SJSA1 (cell line): ENCODE data around the gene AFF3. TPM values are rescaled to one million over a fixed set of nuclear protein-coding genes. Genes with fewer than 3 reads are reported as not detected.

ENCODE experiments used
- DNase-seq, 2 experiments: peaks; one replicate each; pipeline ENCODE4 v3.0.0-alpha.2; 2015 to 2020; ENCODE audit warnings: low spot score in 2 of 2, low read depth in 1 of 2
- H3K27ac ChIP-seq: fragments of 250-450 bp; sonication (Bioruptor Pico); 2 replicates; pipeline ENCODE4 v1.5.1; 2020; ENCODE audit warnings: mild to moderate bottlenecking, moderate library complexity
- H3K27me3 ChIP-seq: fragments of 250-450 bp; sonication (Bioruptor Pico); replicated peaks from 2 replicates; pipeline ENCODE4 v1.5.1; 2020; ENCODE audit warnings: mild to moderate bottlenecking, moderate library complexity
- H3K36me3 ChIP-seq: fragments of 250-450 bp; sonication (Bioruptor Pico); 2 replicates; pipeline ENCODE4 v1.5.1; 2020; ENCODE audit warnings: mild to moderate bottlenecking
- H3K4me1 ChIP-seq: fragments of 250-450 bp; sonication (Bioruptor Pico); replicated peaks from 2 replicates; pipeline ENCODE4 v1.6.1; 2021; ENCODE audit warnings: mild to moderate bottlenecking
- H3K4me3 ChIP-seq: fragments of 250-450 bp; sonication (Bioruptor Pico); 2 replicates; pipeline ENCODE4 v1.5.1; 2020; ENCODE audit warnings: mild to moderate bottlenecking
- H3K9me3 ChIP-seq: fragments of 250-450 bp; sonication (Bioruptor Pico); replicated peaks from 2 replicates; pipeline ENCODE4 v1.5.1; 2020; ENCODE audit warnings: mild to moderate bottlenecking
- total RNA-seq: library from RNA; depleted of rRNA; stranded (reverse); fragments of >200 nt; shearing (Covaris generic); gene quantifications from 2 replicates; pipeline ENCODE4 v1.2.3, GENCODE V29; 2014

The AFF3 gene
- total RNA-seq, 1 experiment from 2014 or later = 0.18 TPM

- Histone ChIP-seq H3K27me3 (no peaks in the 10 kb centered on the region), H3K27ac (no peak overlapping the region), H3K4me3 (no peak overlapping the region), H3K4me1 (no peaks in the 10 kb centered on the region), H3K36me3 (no peaks in the 10 kb centered on the region), H3K9me3 (no peaks in the 10 kb centered on the region)
- DNase-seq = no peak
These were observed 496.4 kb downstream of the AFF3 start for GRCh38 chr2:99645960-99646359.

GRCh38 chr2:99644419-99644787 lies 498.0 kb downstream of the AFF3 start:
- H3K4me1 ChIP-seq = no peaks in the 10 kb centered on the region
- no peaks in the 10 kb centered on the region for H3K9me3 ChIP-seq
- no peak overlapping the region for H3K27ac ChIP-seq
- DNase-seq = no peak
- H3K36me3 ChIP-seq = no peaks in the 10 kb centered on the region
- H3K27me3 ChIP-seq = no peaks in the 10 kb centered on the region
- H3K4me3 ChIP-seq = no peak overlapping the region

DNA sequence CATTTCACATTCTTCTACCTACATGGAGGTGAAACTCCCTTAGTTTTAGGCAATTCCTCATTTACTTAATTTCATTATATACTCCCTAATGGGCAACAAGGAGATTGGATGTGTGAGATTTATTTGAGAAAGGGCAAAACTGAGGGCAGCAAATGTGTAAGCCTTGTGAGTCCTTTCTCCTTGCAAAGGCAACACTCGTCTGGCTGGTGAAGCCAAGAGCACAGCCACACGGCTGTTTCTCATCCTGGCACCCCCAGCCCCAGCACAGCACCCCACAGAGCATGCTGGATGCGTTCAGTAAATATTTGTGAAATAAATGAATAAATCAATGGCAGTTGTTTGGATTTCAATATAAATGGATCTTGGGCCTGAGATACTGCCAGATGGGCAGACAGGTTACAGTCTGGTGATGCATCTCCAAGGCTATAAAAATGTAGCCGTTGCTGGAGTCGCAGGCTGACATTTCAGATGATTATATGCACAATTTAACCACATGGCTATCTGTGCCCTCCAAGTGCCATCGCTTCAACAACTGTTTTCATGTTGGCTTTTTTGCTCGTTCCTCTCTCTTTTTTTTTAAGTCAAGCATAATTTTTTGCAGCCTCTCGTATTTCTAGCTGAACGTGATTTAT lies 498.5 kb downstream of the AFF3 start:
- DNase-seq = no peak
- H3K36me3 ChIP-seq = no peaks in the 10 kb centered on the region
- H3K9me3 ChIP-seq = no peaks in the 10 kb centered on the region
- H3K4me1 ChIP-seq = no peaks in the 10 kb centered on the region
- no peaks in the 10 kb centered on the region for H3K27me3 ChIP-seq
- H3K4me3 ChIP-seq = no peak overlapping the region
- H3K27ac ChIP-seq = no peak overlapping the region

DNA sequence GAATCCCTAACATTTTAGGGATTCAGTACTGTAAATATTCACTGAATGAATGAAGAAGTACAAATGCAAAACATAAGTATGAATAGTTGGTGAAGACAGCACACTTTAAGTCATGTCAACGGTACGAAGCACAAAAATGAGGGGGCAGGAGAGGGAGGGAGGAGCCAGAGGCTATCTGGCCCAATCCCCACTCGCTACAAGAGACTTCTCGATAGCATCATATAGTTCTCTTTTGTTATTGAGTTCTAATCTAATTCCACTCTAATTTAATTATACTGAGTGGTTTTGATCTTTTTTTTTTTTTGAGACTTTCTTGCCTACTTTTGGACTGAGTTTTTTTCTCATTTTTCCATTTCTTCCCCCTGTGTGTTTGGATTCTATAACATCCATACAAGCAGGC lies 500.4 kb downstream of the AFF3 start:
- Histone ChIP-seq H3K27me3 (no peaks in the 10 kb centered on the region), H3K9me3 (no peaks in the 10 kb centered on the region), H3K4me3 (no peak overlapping the region), H3K36me3 (no peaks in the 10 kb centered on the region), H3K4me1 (no peaks in the 10 kb centered on the region), H3K27ac (no peak overlapping the region)
- DNase-seq = no peak

DNA sequence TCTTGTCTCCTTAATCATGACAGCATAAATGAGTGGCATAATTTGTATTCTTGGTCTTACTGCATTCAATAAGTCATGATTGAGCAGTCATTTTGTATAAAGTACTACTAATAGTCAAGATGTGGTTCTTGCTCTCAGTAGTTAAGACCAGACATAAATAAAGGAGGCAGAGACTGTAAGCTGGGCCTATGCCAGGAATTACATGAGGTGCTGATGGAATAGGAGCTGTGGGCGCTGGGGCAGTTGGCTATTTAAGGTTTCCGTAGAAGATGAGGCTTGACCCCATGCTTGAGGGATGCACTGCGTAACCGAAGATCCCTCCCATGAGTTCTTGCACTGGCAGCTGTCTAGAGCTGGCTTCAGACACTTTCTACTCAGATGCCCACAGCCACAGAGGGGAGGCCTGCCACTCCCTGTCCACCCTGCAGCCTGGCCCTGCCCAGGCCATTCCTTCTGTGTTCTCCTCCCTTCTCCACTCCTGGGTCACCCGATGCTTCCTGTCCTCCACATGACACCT lies 501.7 kb downstream of the AFF3 start:
- Histone ChIP-seq H3K27me3 (no peaks in the 10 kb centered on the region), H3K36me3 (no peaks in the 10 kb centered on the region), H3K9me3 (no peaks in the 10 kb centered on the region), H3K4me1 (no peaks in the 10 kb centered on the region), H3K4me3 (no peak overlapping the region), H3K27ac (no peak overlapping the region)
- DNase-seq = no peak

GRCh38 chr2:99638791-99639190 lies 503.6 kb downstream of the AFF3 start:
- Histone ChIP-seq H3K27me3 (no peaks in the 10 kb centered on the region), H3K9me3 (no peaks in the 10 kb centered on the region), H3K36me3 (no peaks in the 10 kb centered on the region), H3K4me1 (no peaks in the 10 kb centered on the region), H3K4me3 (no peak overlapping the region), H3K27ac (no peak overlapping the region)
- no peak for DNase-seq

DNA sequence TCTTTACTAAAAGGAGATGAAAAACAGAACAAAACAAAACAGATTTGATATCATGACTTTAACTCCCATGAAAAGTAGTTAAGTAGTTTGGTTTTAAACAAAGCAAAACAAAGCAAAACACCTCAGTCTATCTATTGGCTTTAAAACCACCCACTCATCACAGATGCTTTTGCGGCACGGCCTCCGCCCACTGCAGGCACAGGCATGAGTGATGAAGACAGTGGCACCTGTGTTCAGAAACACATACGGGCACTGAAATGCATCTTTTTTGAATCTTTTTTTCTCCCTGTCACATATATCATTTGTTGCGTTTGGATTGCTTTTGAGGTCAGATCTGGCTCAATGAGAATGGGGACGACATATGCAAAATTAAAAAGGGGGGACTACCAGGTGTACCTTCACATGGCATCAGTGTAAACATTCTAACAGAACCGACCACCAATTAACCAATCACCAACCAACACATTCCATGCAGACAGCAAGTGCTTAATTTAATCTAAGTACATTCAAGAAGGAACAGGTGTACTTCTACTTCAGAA lies 505.2 kb downstream of the AFF3 start:
- Histone ChIP-seq H3K9me3 (no peaks in the 10 kb centered on the region), H3K36me3 (no peaks in the 10 kb centered on the region), H3K27ac (no peak overlapping the region), H3K4me3 (no peak overlapping the region), H3K27me3 (no peaks in the 10 kb centered on the region), H3K4me1 (no peaks in the 10 kb centered on the region)
- no peak for DNase-seq

DNA sequence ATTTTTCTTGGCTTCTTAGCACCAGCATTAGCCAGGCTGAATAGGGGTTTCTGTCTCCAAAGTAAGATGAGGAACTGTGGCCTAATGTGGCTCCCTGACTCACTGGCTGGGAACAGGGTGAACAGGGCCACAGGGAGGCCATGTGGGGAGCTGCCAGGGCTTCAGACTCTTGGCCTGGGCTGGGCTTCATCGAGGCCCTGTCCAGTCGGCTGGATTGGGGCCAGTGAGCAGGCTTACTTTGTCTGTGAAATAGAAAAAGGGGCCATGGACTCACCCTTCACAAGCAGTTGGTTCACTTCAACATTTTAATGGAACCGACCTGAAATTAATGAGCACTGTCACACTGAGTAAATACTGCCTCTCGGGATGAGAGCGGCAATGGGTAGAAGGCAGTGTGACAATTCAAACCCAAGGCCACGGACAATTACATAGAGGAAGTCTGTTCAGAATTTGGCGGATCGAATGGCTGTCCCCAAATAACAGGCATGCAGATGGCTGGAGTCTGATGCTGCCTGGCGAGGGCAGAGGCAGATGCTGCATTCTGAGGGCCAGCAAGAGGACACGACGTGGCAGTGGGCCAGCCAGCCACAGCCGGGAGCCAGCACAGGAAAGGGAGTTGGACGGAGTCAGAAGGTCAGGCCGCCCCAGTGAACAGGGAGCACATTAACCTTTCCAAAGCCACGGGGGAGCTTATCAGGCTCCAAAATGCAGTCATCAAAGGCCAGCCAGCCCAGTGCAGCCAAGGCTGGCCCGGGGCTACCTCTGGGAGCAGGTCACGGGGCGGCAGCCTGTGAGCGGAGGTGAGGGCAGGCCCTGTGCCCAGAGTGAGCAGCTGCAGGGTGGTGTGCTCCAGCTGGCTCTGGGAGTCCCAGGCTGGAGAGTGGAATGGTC lies 506.0 kb downstream of the AFF3 start:
- Histone ChIP-seq H3K27me3 (no peaks in the 10 kb centered on the region), H3K9me3 (no peaks in the 10 kb centered on the region), H3K27ac (no peak overlapping the region), H3K4me3 (no peak overlapping the region), H3K4me1 (no peaks in the 10 kb centered on the region), H3K36me3 (no peaks in the 10 kb centered on the region)
- no peak for DNase-seq

DNA sequence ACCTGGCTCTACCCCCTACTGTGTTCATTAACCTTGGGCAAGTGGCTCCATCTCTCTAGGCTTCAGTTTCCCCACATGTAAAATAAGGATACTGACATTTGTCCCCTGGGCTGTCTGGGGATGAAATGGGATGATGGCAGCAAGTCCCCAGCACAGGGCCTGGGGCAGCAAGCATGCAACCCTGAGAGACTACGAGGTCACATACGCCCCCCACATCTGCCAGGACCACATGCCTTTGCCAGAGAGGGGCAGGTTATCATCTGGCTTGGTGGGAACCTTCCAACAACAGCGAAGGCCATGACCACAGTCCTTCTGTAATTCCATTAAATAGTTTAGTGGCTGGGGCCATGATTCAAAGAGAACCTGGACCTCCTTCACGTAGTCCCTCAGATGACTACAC lies 506.7 kb downstream of the AFF3 start:
- Histone ChIP-seq H3K4me1 (no peaks in the 10 kb centered on the region), H3K27me3 (no peaks in the 10 kb centered on the region), H3K27ac (no peak overlapping the region), H3K36me3 (no peaks in the 10 kb centered on the region), H3K9me3 (no peaks in the 10 kb centered on the region), H3K4me3 (no peak overlapping the region)
- DNase-seq = no peak

DNA sequence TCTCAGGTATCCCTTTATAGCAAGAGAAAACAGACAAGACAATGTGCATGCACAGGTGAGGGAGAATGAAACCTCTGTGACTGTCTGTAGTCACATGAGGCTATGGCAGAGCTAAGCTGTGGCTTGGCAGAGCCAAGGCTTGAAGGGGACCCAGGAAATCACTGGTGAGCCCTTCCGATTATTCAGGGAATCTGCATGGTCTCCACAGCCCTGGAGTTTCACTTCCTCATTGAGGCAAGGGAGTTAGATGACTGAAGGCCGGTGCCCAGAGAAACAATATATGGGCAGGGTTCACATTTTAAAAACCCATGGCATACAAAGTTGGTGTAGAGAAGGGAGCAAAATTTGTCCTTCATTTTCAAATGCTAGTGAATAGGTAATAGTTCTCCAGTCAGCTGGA lies 508.2 kb downstream of the AFF3 start:
- Histone ChIP-seq H3K36me3 (no peaks in the 10 kb centered on the region), H3K4me3 (no peak overlapping the region), H3K27me3 (no peaks in the 10 kb centered on the region), H3K4me1 (no peaks in the 10 kb centered on the region), H3K27ac (no peak overlapping the region), H3K9me3 (no peaks in the 10 kb centered on the region)
- no peak for DNase-seq

- H3K27me3 ChIP-seq = no peaks in the 10 kb centered on the region
- no peak overlapping the region for H3K27ac ChIP-seq
- no peak overlapping the region for H3K4me3 ChIP-seq
- H3K9me3 ChIP-seq = no peaks in the 10 kb centered on the region
- no peaks in the 10 kb centered on the region for H3K36me3 ChIP-seq
- no peaks in the 10 kb centered on the region for H3K4me1 ChIP-seq
- DNase-seq = no peak
These were observed 510.7 kb downstream of the AFF3 start for GRCh38 chr2:99631700-99632099.

- Histone ChIP-seq H3K4me1 (no peaks in the 10 kb centered on the region), H3K27ac (no peak overlapping the region), H3K4me3 (no peak overlapping the region), H3K36me3 (no peaks in the 10 kb centered on the region), H3K27me3 (no peaks in the 10 kb centered on the region), H3K9me3 (no peaks in the 10 kb centered on the region)
- no peak for DNase-seq
These were observed 513.1 kb downstream of the AFF3 start for GRCh38 chr2:99629320-99629719.

DNA sequence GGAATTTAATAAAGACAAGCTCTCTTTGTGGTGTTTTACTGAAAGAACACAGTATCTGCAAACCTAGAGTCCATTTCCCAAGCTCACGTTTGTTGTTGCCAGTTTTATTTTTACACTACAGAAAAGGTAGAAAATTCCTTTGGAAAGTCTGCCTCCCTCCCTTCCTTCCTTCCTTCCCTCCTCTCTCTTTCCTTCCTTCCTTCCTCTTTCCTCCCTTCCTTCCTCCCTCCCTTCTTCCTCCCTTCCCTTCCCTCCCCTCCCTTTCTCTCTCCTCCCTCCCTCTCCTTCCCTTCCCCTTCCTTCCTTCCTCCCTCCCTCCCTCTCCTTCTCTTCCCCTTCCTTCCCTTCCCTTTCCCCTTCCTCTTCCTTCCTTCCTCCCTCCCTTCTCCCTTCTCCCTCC lies 516.2 kb downstream of the AFF3 start:
- no peak overlapping the region for H3K27ac ChIP-seq
- no peaks in the 10 kb centered on the region for H3K4me1 ChIP-seq
- H3K27me3 ChIP-seq = no peaks in the 10 kb centered on the region
- H3K36me3 ChIP-seq = no peaks in the 10 kb centered on the region
- DNase-seq = no peak
- no peak overlapping the region for H3K4me3 ChIP-seq
- H3K9me3 ChIP-seq = no peaks in the 10 kb centered on the region

- Histone ChIP-seq H3K4me3 (no peak overlapping the region), H3K36me3 (no peaks in the 10 kb centered on the region), H3K4me1 (no peaks in the 10 kb centered on the region), H3K27ac (no peak overlapping the region), H3K9me3 (no peaks in the 10 kb centered on the region), H3K27me3 (no peaks in the 10 kb centered on the region)
- no peak for DNase-seq
These were observed 517.7 kb downstream of the AFF3 start for GRCh38 chr2:99624677-99625076.
